Activated CD4-positive, alpha-beta T cell treated with anti-CD3 and anti-CD28 coated beads, Interleukin-2, Interleukin-6, amounts not matched to agents 100 ng/mL and 50 ng/mL, durations not matched to agents 16 hours and 8 hours (primary cell): ENCODE data around the gene RPGRIP1L.
"Not testable (repeated sequence)": the region's sequence is repeated elsewhere in the genome, so short reads cannot be mapped to it uniquely, and the experiment has no call there.

Experiments used
- DNase-seq: peaks from one replicate; pipeline ENCODE4 v3.0.0-alpha.2; 2020

The RPGRIP1L gene

DNA sequence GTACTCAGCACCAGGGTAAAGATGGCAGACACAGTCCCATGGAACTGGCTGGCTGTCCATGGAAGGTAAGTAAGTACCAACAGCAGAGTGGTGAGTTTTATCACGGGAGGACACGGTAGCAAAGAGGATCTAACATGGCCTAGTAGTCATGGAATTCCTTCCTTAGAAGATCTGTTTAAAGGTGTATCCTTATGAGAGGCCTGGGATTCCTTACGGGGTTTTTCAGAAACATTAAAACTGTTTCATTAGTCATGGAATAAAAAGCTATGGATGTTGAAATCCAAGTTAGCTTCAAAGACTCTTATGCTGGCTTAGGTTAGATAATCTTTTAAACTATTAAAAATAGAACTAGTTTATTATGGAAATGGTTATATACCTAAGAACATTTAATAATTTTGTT is 7.7 kb upstream of the RPGRIP1L start:
- DNase-seq = no peak

DNA sequence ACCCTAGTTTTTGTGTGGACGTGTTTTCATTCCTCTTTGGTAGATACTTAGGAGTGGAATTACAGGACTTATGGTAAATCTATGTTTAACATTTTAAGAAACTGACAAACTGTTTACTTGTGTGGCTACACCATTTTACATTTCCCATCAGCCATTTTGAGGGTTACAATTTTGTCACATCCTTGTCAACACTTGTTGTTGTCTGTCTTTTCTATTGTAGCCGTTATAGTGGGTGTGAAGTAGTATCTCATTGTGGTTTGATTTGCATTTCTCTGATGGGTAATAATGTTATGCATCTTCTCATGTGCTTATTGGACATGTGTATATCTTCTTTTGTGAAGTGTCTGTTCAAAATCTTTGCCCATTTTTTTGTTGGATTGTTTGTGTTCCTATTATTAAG is 4.8 kb upstream of the RPGRIP1L start:
- DNase-seq = no peak

DNA sequence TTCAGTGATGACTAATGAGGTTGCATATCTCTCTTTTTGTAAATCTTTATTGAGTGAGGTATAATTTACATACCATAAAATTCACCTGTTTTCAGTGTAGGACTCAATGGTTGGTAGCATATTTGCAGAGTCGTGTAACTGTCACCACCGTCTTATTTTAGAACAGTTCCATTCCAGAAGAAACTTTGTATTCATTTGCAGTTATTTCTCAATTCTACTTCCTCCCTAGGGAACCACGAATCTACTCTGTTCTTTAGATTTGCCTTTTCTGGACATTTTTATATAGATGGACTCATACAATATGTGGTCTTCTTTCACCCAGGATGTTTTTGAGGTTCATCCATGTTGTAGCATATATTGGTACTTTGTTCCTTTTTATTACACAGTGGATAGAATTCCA is 4.0 kb upstream of the RPGRIP1L start:
- no peak for DNase-seq

DNA sequence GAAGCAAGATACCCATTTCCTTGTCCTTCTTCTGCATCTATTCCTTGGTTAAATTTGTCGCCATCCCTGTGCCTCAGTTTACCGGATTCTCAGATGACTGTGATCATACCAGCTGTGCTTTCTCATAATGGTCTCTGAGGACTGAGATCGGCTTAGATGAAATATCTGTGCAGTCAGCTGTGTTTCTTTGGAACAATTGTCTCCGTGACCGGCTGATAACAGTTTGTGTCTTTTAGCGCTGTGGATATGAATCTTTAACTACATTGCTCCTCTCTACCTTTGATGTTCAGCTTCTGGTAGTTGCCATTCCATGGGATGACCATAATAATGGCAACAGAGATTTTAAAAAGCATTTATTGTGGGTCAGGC is 770 bp upstream of the RPGRIP1L start:
- DNase-seq = no peak

DNA sequence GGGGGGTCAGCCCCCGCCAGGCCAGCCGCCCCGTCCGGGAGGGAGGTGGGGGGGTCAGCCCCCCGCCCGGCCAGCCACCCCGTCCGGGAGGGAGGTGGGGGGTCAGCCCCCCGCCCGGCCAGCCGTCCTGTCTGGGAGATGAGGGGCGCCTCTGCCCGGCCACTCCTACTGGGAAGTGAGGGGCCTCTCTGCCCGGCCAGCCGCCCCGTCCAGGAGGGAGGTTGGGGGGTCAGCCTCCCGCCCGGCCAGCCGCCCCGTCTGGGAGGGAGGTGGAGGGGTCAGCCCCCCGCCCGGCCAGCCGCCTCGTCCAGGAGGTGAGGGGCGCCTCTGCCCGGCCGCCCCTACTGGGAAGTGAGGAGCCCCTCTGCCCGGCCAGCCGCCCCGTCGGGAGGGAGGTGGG is 5.4 kb downstream of the RPGRIP1L start:
- DNase-seq = not testable (repeated sequence)

DNA sequence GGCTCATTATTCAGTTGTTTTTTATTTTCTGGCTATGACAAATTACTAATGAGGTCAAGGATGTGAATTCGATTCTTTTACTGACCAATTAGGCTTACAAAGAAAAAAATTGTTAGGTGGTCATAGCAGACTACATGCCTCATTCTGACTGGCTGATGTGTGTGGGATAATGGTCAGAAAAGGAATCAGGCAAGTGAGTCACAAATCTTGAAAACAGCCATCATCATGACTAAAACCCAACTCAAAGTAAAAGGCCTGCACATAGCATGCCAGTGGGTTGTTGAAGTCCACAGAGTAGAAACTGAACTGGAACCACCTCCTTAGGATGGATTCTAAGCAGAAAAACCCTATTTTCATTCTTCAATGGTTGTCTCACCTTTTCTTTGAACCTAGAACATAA is 8.6 kb downstream of the RPGRIP1L start:
- peak; percentile 9 for DNase-seq

DNA sequence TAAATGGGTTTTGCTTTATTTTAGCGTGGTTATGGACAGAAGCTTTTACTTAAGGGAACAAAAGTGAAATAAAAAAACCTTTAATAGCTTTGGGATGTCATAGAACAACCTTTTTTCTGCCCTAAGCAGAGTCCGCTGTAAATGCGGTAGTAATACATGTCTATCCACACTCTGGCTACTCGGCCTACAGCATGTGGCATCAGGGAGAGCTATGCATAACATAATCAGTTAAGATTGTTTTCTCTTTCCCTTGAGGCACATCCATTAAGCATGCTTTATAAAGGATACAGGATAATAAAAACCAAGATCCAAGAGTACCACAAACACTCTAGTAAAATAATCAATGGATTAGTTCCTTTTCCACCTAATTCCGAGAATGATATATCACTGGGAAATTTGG is 10.3 kb downstream of the RPGRIP1L start:
- DNase-seq = no peak

DNA sequence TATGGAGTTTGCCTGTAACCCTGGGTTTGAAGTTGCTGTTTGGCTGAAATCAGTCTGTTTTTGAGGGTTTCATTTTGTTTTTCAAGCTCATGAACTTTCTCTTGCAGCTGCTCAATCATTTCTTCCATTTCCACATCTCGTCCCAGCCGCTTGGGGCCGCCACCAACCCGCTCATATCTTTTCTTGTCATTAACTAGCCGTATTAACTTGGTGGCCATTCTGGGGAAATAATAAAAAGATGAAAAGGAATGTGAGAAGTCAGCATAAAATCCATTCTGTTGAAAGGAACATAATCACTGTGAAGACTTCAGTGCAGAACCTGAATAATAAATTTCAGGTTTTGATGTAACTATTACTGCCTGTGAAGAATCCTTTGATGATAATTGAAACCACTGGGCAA is 11.5 kb downstream of the RPGRIP1L start:
- no peak for DNase-seq

DNA sequence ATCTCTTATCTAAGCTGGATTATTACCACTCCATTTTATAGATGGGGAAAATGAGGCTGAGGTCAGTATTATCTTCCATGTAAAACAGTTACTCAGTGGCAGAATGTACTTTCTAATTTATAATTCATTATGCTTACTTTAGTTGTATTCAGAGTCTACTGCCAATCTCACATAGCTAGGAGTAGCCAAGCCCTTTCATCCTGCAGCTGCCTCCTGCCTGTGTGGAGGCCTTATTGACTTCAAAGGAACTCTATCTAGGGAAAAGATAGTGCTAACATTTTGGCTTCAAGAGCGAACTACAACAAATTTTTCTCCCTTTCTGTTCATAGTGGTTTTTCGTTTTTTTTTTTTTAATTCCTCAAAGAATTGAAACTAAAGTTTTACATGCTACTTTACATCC is 12.9 kb downstream of the RPGRIP1L start:
- DNase-seq = no peak

DNA sequence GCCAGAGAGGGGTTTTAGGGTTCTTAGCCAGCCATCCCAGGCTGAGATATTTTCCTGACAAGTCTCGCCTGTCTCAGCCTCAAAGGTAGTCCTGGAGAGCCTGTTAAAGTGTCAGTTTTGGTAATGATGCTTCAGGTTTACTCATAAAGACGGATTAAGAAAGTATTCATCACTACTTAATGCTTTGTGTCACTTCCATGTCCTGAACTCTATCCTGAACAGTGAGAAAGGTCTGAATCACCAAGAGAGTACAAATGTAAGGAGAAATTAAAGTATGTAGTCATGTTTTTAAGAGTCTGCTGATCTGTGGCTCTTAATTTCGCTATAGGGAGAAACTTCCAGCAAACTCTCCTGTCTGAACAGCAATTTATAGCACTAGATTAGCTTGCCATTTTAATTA is 14.0 kb downstream of the RPGRIP1L start:
- DNase-seq = no peak

DNA sequence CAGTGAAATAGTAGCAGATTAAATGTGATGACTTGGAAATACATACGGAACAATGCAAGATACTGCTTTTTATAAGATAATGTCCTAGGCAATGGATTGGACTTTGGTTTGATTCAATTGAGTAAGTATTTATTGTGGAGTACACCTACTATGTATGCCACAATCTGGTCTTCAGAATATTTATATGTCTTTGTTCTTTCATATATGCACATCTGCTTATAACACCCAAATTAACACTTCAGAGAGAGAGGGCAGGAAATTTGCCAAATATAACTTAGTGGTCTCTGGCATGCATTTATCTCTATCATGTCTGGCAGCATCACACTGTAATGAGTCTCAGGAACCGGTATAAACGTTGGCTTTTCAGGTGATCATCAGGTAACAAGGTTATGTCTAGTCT is 16.9 kb downstream of the RPGRIP1L start:
- no peak for DNase-seq

DNA sequence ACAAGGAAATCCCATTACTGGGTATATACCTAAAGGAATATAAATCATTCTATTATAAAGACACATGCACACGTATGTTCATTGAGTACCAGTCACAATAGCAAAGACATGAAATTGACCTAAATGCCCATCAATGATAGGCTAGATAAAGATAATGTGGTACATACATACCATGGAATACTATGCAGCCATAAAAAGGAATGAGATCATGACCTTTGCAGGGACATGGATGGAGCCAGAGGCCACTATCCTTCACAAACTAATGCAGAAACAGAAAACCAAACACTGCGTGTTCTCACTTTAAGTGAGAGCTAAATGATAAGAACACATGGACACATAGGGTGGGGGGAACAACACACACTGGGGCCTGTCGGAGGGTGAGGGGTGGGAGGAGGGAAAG is 18.3 kb downstream of the RPGRIP1L start:
- DNase-seq = not testable (repeated sequence)

DNA sequence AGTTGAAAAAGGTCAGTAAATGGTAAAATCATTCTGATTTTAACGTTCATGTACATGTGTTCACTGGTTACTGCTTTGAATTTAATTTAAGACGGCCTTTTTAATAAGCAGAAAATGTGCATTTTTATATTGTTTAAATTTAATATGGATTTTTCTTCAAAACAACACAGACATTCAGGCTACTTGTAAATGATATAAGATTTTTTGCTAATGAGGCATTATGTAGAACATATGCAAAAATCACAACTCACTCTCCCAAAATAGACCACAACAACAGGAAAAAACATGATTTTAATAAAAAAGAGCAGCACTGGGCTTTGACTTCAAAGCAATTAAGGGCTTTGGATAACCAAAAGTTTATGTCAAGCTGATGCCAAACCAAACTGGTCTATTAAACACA is 22.3 kb downstream of the RPGRIP1L start:
- DNase-seq = no peak

DNA sequence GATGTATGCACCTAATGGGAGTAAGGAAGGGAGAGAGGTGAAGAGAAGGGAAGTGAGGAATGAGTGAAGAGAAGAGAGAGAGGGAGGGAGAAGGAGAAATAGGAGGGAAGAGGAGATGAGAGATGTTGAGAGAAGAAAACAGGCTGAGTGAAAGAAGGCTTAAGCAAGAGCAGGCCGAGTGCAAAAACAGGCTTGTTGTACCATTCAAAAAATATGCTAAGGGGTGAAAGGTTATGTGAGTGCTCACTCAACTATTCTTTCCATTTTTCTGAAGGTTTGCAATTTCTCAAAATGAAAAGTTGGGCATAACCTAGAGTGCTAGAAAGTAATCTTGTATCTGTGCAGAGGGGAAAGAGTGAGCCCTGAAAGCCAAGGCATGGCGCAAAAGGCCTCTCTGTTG is 22.9 kb downstream of the RPGRIP1L start:
- no peak for DNase-seq

DNA sequence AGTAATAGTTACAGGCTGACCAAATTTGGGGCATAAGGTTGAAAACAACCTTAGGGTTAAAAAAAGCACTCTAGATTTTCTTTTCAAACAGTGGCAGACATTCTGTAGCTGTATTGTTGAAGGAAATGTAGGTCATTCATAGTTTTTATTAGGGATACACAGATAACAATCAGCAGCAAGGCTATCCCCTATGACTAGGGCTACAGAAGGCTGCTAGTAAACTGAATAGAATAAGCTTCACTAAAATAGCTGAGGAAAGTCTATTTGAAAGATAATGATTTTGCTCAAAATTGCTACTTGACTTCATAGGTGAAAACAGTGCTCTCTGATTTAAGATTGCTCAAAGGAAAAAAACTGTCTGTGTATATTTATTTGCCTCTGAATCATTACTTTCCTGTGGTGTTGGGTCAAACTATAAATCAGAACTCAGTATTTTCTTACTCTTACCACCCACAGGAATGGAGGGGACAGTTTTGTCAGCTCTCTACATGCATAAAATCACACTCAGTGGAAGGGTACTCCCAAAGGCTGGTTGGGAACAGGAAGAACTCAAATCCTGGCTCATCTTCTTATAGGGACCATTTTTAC is 24.8 kb downstream of the RPGRIP1L start:
- DNase-seq = no peak

DNA sequence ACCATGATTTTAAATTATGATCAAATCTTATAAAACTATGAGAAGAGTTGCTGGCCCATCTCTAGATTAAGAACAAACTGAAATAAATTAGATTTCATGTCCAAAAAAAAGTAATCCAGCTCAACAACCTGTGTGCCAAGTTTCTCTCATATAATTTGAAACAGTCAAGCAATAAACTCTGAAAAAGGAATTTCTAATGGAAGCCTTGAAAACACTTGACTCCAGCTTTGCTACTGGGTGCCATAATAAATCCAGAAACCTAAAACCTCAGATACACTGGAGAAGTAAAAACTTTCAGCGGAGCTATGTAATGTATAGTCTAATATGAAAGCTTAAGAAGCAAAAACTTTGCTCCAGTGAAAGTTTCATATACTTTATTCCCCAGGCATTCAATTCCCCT is 25.5 kb downstream of the RPGRIP1L start:
- DNase-seq = no peak

DNA sequence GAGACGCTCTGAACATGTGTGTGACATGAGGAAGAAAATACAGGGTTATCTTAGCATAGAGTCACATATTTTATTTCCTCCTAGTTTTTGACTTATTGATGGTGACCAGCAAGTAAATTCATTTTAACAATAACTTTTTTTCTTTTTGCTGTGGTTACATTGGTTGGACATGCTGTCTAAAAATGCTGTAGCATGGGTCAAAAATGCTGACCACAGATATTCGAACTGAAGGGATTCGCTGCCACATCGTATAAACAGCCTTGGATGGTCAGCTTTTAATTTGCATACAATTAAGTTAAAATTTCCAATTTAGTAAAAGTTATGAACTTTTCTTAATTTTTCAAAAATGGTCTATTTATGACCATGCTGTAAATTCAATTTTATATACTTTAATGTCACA is 30.5 kb downstream of the RPGRIP1L start:
- no peak for DNase-seq

DNA sequence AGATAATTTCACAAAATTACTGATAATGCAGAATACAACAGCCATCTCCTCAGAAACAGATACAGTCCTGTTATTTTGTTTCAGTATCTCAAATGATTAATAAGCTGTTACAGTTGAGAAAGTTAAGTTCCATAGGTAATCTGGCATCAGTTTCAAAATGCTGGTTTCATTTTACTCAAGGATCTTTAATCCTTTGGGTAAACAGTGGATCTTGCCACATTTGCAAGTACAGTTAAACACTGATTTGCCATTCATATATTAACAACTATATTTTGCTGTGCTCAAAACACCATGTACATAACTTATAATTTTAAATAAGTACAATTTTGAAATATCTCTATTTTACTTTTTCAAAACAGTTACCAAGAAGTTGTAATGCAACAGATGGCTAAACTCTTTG is 31.2 kb downstream of the RPGRIP1L start:
- DNase-seq = no peak

DNA sequence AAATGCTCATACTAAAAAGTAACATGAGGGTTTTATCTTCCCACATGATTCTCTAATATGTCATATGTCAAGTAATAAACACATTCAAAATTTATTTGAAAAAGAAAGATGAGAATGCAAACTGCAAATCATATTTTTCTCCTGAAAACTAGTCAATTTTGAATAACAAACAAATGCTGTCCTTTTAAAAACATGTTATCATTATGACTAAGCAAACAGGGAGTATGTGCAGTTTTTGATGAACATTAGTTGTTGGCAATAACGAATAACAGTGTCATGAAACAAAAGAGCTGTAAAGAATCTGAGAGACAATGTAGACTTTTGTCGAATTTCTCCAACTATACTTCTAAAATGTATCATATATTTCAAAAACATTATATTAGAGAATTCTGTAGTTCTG is 34.8 kb downstream of the RPGRIP1L start:
- no peak for DNase-seq

DNA sequence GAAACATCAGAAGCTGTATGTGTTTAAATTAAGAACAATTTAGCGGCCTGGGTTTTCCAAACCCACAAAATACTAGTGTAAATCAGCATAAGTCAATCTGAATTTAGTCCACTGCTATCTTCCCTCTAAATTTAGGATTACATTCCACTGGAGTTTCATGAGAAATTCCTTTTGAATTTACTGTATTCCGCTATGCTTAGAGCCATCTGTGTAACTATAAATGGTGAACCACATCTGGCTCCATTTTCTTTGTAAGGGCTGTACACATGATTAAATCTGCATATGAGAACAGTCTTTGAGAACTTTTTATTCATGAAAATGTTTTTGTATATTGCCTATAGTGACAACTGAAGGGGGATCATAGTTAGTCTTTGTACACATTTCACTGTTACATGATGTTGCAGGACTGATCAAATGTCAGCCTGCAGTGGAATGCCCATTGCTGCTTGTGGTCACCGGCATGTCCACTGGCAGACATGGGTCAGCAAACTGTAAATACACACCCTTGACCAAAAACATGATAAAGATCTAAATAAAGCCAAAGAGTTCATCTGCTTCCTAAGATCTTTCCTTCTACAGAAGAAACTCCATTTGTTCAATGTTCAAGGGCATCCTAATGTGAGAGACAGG is 36.8 kb downstream of the RPGRIP1L start:
- no peak for DNase-seq

DNA sequence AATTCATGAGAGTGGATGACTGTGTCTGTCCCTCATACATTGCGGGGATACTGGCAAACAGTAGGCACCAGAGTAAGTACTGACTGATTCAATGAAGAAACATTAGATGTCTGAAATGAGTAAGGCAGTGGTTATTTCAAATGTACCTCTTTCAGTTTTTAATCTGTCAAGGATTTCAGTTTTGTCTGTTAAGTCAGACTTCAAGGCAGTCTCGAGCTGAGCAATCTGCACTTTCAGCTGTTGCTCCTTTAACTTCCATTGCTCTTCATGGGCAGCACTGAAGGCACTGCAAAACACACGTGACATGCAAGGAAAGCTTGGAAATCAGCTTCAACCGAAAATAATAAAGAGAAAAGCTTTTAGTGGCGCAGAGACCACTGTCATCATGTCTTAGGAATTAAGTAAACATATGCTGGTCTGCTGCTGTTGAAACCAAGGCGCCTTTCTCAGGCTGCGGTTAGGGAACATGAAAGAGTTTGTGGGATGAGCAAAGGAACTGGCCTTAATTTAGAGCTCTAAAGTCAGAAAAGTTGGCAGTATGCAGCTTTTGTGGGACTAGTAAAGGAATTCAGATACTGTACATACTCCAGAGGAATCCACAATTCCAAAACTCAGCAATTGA is 38.8 kb downstream of the RPGRIP1L start:
- peak; percentile 78 for DNase-seq

DNA sequence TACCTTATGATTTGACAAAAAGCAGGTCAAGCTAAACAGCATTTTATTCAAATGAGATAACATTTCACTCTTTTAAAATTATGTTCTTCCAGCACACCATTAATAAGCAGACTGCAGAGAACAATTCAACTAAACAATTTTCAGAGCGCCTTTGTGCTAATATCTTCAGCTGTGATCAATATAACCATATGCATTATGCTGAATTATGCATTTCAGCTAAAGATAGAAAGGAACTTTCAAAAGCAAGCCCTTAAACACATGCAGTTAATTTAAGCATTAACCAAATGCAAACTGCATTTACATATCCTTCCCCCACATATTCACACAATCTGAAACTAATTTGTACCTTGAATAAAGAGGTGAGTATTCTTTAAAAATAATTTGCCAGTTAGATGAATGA is 41.6 kb downstream of the RPGRIP1L start:
- no peak for DNase-seq

DNA sequence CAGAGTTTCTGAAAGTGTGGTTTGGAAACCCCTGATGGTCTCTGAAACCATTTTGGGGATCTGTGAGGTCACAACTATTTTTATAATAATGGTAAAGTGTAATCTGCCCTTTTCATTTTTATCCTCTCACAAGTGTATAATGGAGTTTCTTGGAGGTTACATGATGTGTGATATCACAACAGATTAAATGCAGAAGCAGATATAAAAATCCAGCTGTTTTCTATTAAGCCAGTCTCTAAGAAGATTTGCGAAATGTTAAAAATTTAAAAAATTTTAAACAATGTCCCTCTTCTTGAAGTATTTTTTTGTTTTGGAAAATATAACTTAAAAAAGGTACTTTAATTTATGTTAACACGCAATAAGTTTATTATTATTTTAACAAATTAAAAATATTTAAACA is 48.7 kb downstream of the RPGRIP1L start:
- no peak for DNase-seq

DNA sequence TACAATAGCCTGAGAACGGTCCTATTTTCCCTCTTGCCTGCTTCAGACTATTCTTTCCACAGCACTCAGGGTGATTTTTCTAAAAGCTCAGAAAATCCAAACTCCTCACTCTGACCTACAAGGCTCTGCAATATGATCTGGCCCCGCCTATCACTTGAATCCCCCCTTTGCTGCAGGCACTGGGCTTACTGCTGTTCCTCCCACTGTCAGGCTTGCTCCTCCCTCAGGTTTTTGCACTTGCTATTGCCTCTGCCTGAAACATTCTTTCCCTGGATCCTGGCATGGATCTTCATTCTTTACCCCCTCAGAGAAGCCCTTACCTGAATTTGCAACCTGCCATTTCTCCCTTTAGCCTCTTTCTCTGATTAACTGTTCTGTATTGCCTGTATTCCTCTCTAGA is 52.3 kb downstream of the RPGRIP1L start:
- no peak for DNase-seq

DNA sequence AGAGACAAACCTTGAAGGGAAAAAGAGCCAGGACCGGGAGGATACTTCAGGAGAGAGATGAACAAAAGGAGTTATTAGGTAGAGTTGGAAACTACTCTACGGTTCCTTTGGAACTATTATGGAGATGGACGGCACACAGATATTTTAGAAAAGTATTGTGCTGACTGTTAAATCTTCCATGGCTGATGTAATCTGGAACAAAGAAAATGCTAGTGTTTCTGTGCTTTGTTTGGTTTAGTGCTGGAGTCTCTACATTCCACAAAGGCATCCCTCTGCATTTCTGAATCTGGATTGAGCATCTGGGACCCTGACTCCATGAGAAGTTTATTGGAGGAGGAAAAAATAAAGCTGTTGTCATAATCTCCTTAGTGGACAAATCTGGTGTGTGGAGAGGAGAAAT is 57.2 kb downstream of the RPGRIP1L start:
- no peak for DNase-seq
